GM19238 (cell line): ENCODE measurements around the gene PRRT1.
"Not testable (repeated sequence)": the region's sequence is repeated elsewhere in the genome, so short reads cannot be mapped to it uniquely, and the experiment has no call there.

Source experiments
- DNase-seq: peaks from one replicate; pipeline ENCODE4 v3.0.0; 2011; ENCODE audit warnings: low spot score; ENCODE audit not compliant: insufficient read length

The PRRT1 gene

GRCh38 chr6:32126880-32127279, 24.9 kb downstream of the PRRT1 start:
- DNase-seq: no peak

- no peak for DNase-seq
These were observed 28.1 kb downstream of the PRRT1 start for GRCh38 chr6:32123681-32124080.

GRCh38 chr6:32120573-32121059, 31.1 kb downstream of the PRRT1 start:
- DNase-seq: no peak

- peak; percentile 67 for DNase-seq
These were observed 32.7 kb downstream of the PRRT1 start for GRCh38 chr6:32118782-32119628.

- no peak for DNase-seq
These were observed 34.3 kb downstream of the PRRT1 start for GRCh38 chr6:32117461-32117860.

- DNase-seq: no peak
These were observed 35.1 kb downstream of the PRRT1 start for GRCh38 chr6:32116674-32117073.

GRCh38 chr6:32115623-32116022, 36.1 kb downstream of the PRRT1 start:
- DNase-seq: no peak

- DNase-seq: no peak
These were observed 36.9 kb downstream of the PRRT1 start for GRCh38 chr6:32114796-32115195.

- no peak for DNase-seq
These were observed 38.1 kb downstream of the PRRT1 start for GRCh38 chr6:32113386-32114352.

GRCh38 chr6:32112431-32112980, 39.2 kb downstream of the PRRT1 start:
- DNase-seq: no peak

- no peak for DNase-seq
These were observed 40.2 kb downstream of the PRRT1 start for GRCh38 chr6:32111424-32112066.

- DNase-seq: no peak
These were observed 41.1 kb downstream of the PRRT1 start for GRCh38 chr6:32110632-32111031.

GRCh38 chr6:32109765-32110160, 42.0 kb downstream of the PRRT1 start:
- DNase-seq: no peak

- DNase-seq: no peak
These were observed 42.5 kb downstream of the PRRT1 start, which contains the start of gene TNXB for GRCh38 chr6:32109114-32109764. TSS of gene TNXB (minus strand) at chr6:32109338. CDS start at chr6:32098198, 11,140 bp downstream.

GRCh38 chr6:32108727-32109113, 43.0 kb downstream of the PRRT1 start:
- DNase-seq: no peak

GRCh38 chr6:32108094-32108627, 43.6 kb downstream of the PRRT1 start:
- no peak for DNase-seq

- no peak for DNase-seq
These were observed 44.3 kb downstream of the PRRT1 start for GRCh38 chr6:32107406-32107805.

GRCh38 chr6:32105433-32105832, 46.3 kb downstream of the PRRT1 start:
- no peak for DNase-seq

- no peak for DNase-seq
These were observed 49.5 kb downstream of the PRRT1 start for GRCh38 chr6:32102255-32102654.

- DNase-seq: not testable (repeated sequence)
These were observed 51.5 kb downstream of the PRRT1 start for GRCh38 chr6:32100251-32100650.
